Colon (tissue), 2 donors: ENCODE results near the gene DRC7.

Experiments
- FAIRE-seq: peaks from 2 replicates; lab custom pipeline; 2012; peaks lifted over from hg19 to GRCh38; lab: Jason Lieb, UNC
- donor health status: control.
- donor health status: control.

DRC7 gene

GRCh38 chr16:57694725-57695679 is at the start of gene DRC7:
DRC7 (plus strand) TSS chr16:57694806; CDS start chr16:57697950, 3,144 bp downstream.
- FAIRE-seq: no peak

GRCh38 chr16:57645169-57645568 is 49.4 kb upstream of the DRC7 start:
- no peak for FAIRE-seq

- no peak for FAIRE-seq
These were observed 48.8 kb upstream of the DRC7 start for GRCh38 chr16:57645691-57646387.

GRCh38 chr16:57646388-57647039 is 48.1 kb upstream of the DRC7 start:
- FAIRE-seq: no peak

GRCh38 chr16:57647136-57647875 is 47.3 kb upstream of the DRC7 start:
- no peak for FAIRE-seq

GRCh38 chr16:57648125-57648524 is 46.5 kb upstream of the DRC7 start:
- no peak for FAIRE-seq

GRCh38 chr16:57648581-57649442 is 45.8 kb upstream of the DRC7 start:
- no peak for FAIRE-seq

- no peak for FAIRE-seq
These were observed 45.2 kb upstream of the DRC7 start for GRCh38 chr16:57649443-57649751.

- FAIRE-seq: no peak
These were observed 44.8 kb upstream of the DRC7 start for GRCh38 chr16:57649846-57650245.

GRCh38 chr16:57651344-57652333 is 43.0 kb upstream of the DRC7 start:
- FAIRE-seq: no peak

- no peak for FAIRE-seq
These were observed 41.7 kb upstream of the DRC7 start for GRCh38 chr16:57652695-57653471.

GRCh38 chr16:57653936-57654335 is 40.7 kb upstream of the DRC7 start:
- no peak for FAIRE-seq

- FAIRE-seq: no peak
These were observed 38.2 kb upstream of the DRC7 start for GRCh38 chr16:57656342-57656955.

GRCh38 chr16:57657228-57657627 is 37.4 kb upstream of the DRC7 start:
- no peak for FAIRE-seq

GRCh38 chr16:57658130-57658877 is 36.3 kb upstream of the DRC7 start:
- FAIRE-seq: no peak

- FAIRE-seq: no peak
These were observed 35.5 kb upstream of the DRC7 start for GRCh38 chr16:57658878-57659674.
